Upper lobe of right lung (tissue), 1 donor: ENCODE measurements around the gene ZNF407. TPM values are rescaled to one million over a fixed set of nuclear protein-coding genes. Genes with fewer than 3 reads are reported as not detected.

Experiments
- ATAC-seq: fragments of 200-7000 bp; cut with Tn5 transposase; one replicate; pipeline ENCODE4 v1.9.1; 2020; ENCODE audit warnings: mild to moderate bottlenecking, moderate library complexity
- DNase-seq: peaks from one replicate; pipeline ENCODE4 v3.0.0-alpha.2; 2020
- H3K27ac ChIP-seq: fragments of 200-600 bp; one replicate; pipeline ENCODE4 v1.8.0; 2022
- H3K27me3 ChIP-seq: fragments of 200-600 bp; one replicate; pipeline ENCODE4 v1.8.0; 2022; ENCODE audit warnings: mild to moderate bottlenecking
- H3K36me3 ChIP-seq: fragments of 200-600 bp; one replicate; pipeline ENCODE4 v1.8.0; 2022
- H3K4me1 ChIP-seq: fragments of 200-600 bp; one replicate; pipeline ENCODE4 v1.8.0; 2022
- H3K4me3 ChIP-seq: fragments of 200-600 bp; one replicate; pipeline ENCODE4 v1.8.0; 2022; ENCODE audit warnings: mild to moderate bottlenecking
- H3K9me3 ChIP-seq: fragments of 200-600 bp; one replicate; pipeline ENCODE4 v1.8.0; 2022
- intact Hi-C: fragments of 100-400 bp; cut with DNase I; formaldehyde crosslinking; loops from one replicate; pipeline ENCODE4 v1.11.0; 2022
- total RNA-seq: library from RNA; stranded (reverse); fragmentation: NEBNext Ultra II Directional; extraction: Animal tissue kit (Norgen Biotek cat#: 25700); gene quantifications from one replicate; pipeline ENCODE4 v1.2.1, GENCODE V29; 2021
- TF ChIP-seq, protein P1 (sequence below): fragments of 200-600 bp; IDR thresholded peaks from one replicate; pipeline ENCODE4 v1.8.0; 2022; ENCODE audit warnings: antibody characterized with exemption
- donor health status: DM: no; HTN: yes; CAD: no; lungs with severe emphysema.

ZNF407 gene
- total RNA-seq, 1 donor from 2014 or later = 18.4 TPM

GRCh38 chr18:74635224-74635975, 37.7 kb downstream of the ZNF407 start:
- ATAC-seq (peak; percentile 76), DNase-seq (no peak)
- intact Hi-C loops = no loop called here
- H3K4me3 ChIP-seq = no peak overlapping the region
- no peaks in the 10 kb centered on the region for H3K27me3 ChIP-seq
- peaks cover 18% of the 10 kb centered on the region for H3K36me3 ChIP-seq
- H3K4me1 ChIP-seq = no peaks in the 10 kb centered on the region
- TF ChIP-seq, protein P1, sequence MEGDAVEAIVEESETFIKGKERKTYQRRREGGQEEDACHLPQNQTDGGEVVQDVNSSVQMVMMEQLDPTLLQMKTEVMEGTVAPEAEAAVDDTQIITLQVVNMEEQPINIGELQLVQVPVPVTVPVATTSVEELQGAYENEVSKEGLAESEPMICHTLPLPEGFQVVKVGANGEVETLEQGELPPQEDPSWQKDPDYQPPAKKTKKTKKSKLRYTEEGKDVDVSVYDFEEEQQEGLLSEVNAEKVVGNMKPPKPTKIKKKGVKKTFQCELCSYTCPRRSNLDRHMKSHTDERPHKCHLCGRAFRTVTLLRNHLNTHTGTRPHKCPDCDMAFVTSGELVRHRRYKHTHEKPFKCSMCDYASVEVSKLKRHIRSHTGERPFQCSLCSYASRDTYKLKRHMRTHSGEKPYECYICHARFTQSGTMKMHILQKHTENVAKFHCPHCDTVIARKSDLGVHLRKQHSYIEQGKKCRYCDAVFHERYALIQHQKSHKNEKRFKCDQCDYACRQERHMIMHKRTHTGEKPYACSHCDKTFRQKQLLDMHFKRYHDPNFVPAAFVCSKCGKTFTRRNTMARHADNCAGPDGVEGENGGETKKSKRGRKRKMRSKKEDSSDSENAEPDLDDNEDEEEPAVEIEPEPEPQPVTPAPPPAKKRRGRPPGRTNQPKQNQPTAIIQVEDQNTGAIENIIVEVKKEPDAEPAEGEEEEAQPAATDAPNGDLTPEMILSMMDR = no peak
- no peak overlapping the region for H3K27ac ChIP-seq
- no peaks in the 10 kb centered on the region for H3K9me3 ChIP-seq

DNA sequence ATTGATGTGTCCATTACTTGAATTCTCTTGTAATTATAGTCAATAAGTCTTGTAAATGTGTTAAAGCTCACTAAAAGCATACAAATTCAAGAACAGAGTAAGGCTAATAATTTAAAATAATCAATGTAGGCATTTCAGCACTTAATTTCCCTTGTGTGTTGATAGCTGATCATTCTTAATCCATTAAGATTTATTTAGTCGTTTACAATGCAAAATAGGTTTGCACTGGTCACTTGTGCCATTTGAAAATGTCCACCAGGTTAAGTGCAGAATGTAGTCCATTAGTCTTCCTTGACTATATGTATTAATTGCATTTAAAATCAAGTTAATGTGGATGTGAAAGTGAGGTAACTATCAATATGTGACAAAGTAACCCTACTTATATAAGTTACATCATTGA, 39.4 kb downstream of the ZNF407 start:
- H3K36me3 ChIP-seq = peaks cover 16% of the 10 kb centered on the region
- no peak for ATAC-seq
- intact Hi-C loops = no loop called here
- TF ChIP-seq, protein P1 = no peak
- no peaks in the 10 kb centered on the region for H3K4me1 ChIP-seq
- no peak overlapping the region for H3K4me3 ChIP-seq
- no peak for DNase-seq
- no peak overlapping the region for H3K27ac ChIP-seq
- no peaks in the 10 kb centered on the region for H3K9me3 ChIP-seq
- no peaks in the 10 kb centered on the region for H3K27me3 ChIP-seq

GRCh38 chr18:74638210-74638609, 40.5 kb downstream of the ZNF407 start:
- intact Hi-C loops = no loop called here
- DNase-seq (no peak), ATAC-seq (no peak)
- no peaks in the 10 kb centered on the region for H3K4me1 ChIP-seq
- no peak overlapping the region for H3K4me3 ChIP-seq
- H3K27me3 ChIP-seq = no peaks in the 10 kb centered on the region
- H3K36me3 ChIP-seq = peaks cover 4% of the 10 kb centered on the region
- H3K27ac ChIP-seq = no peak overlapping the region
- TF ChIP-seq, protein P1 = no peak
- no peaks in the 10 kb centered on the region for H3K9me3 ChIP-seq

DNA sequence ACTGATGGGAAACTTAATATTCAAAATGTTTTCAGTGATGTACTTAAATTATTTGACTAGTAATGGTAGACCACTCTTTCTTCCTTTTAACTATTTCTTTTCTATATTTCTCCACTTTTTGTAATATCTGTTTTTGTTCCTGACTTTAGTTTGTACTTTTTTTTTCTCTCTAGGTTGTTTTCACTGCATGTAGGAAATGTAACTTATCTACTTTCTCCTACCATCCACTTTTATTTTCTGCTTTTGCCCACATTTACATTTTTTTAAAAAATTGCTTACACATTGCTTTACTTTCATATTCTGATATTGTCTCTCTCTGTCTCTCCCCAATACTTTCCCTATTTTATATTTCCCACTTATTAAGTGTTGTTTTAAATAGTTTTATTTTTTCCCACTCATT, 47.0 kb downstream of the ZNF407 start:
- ATAC-seq (no peak), DNase-seq (no peak)
- Histone ChIP-seq H3K4me3 (no peak overlapping the region), H3K27me3 (no peaks in the 10 kb centered on the region), H3K4me1 (no peaks in the 10 kb centered on the region), H3K27ac (no peak overlapping the region), H3K36me3 (peaks cover 3% of the 10 kb centered on the region), H3K9me3 (no peaks in the 10 kb centered on the region)
- intact Hi-C loops = no loop called here
- TF ChIP-seq, protein P1 = no peak

GRCh38 chr18:74645679-74646078, 48.0 kb downstream of the ZNF407 start:
- TF ChIP-seq, protein P1 = no peak

More at GRCh38 chr18:74645679-74646078, 48.0 kb downstream of the ZNF407 start:
- DNase-seq (no peak), ATAC-seq (no peak)
- Histone ChIP-seq H3K36me3 (peaks cover 3% of the 10 kb centered on the region), H3K9me3 (no peaks in the 10 kb centered on the region), H3K27me3 (no peaks in the 10 kb centered on the region), H3K4me1 (no peaks in the 10 kb centered on the region), H3K4me3 (no peak overlapping the region), H3K27ac (no peak overlapping the region)
- intact Hi-C loops = no loop called here
